Fibroblast of lung (primary cell): ENCODE measurements around the gene RASSF3. TPM values are rescaled to one million over a fixed set of nuclear protein-coding genes. Genes with fewer than 3 reads are reported as not detected.

Source experiments
- DNase-seq, 2 donors: peaks; one replicate each; pipeline versions ENCODE4 v3.0.0 to v3.0.0-alpha.2; 2010; ENCODE audit warnings: low read depth in 2 of 2
- H2AFZ ChIP-seq: 2 replicates; pipeline ENCODE4 v1.5.1; 2012; ENCODE audit warnings: low read length, control low read depth, inconsistent platforms
- H3K27ac ChIP-seq: 2 replicates; pipeline ENCODE4 v1.5.1; 2011; ENCODE audit warnings: low read length, control low read depth; ENCODE audit not compliant: insufficient read depth
- H3K27me3 ChIP-seq: 2 replicates; pipeline ENCODE4 v1.5.1; 2011; ENCODE audit warnings: mild to moderate bottlenecking, low read length; ENCODE audit not compliant: control insufficient read depth, insufficient read depth
- H3K36me3 ChIP-seq: 2 replicates; pipeline ENCODE4 v1.5.1; 2011; ENCODE audit warnings: low read length; ENCODE audit not compliant: control insufficient read depth, insufficient read depth
- H3K4me1 ChIP-seq: 2 replicates; pipeline ENCODE4 v1.5.1; 2011; ENCODE audit warnings: low read length; ENCODE audit not compliant: control insufficient read depth, insufficient read depth; ENCODE audit errors: extremely low read depth
- H3K4me2 ChIP-seq: 2 replicates; pipeline ENCODE4 v1.5.1; 2011; ENCODE audit warnings: low read length, control low read depth; ENCODE audit not compliant: insufficient read depth; ENCODE audit errors: extremely low read depth
- H3K4me3 ChIP-seq, 4 experiments: fragments of 200-600 bp in 1 of 4; sonication (generic) in 1 of 4; replicated peaks in 1 of 4; 2 replicates each; pipeline ENCODE4 v1.5.1; 2011 to 2016; ENCODE audit warnings: low read length in 4 of 4, low read depth in 3 of 4, mild to moderate bottlenecking in 3 of 4, control low read depth in 2 of 4, inconsistent platforms in 1 of 4, mixed read lengths in 1 of 4; ENCODE audit not compliant: insufficient read depth in 1 of 4; ENCODE audit errors: control extremely low read depth in 1 of 4
- H3K79me2 ChIP-seq: 2 replicates; pipeline ENCODE4 v1.5.1; 2012; ENCODE audit warnings: mild to moderate bottlenecking, low read length, inconsistent platforms; ENCODE audit not compliant: control insufficient read depth, insufficient read depth
- H3K9ac ChIP-seq: 2 replicates; pipeline ENCODE4 v1.5.1; 2011; ENCODE audit warnings: mild to moderate bottlenecking, low read length, control low read depth; ENCODE audit not compliant: insufficient read depth
- H3K9me3 ChIP-seq: 2 replicates; pipeline ENCODE4 v1.5.1; 2012; ENCODE audit warnings: low read depth, low read length; ENCODE audit not compliant: control insufficient read depth, insufficient read depth
- H4K20me1 ChIP-seq: 2 replicates; pipeline ENCODE4 v1.5.1; 2011; ENCODE audit warnings: low read length; ENCODE audit not compliant: control insufficient read depth, insufficient read depth; ENCODE audit errors: extremely low read depth
- CTCF ChIP-seq, 2 donors: IDR thresholded peaks in 1 of 2; conservative IDR thresholded peaks in 1 of 2; 1 replicate in 1 of 2; 2 replicates in 1 of 2; pipeline ENCODE4 v1.5.1; 2011 to 2012; ENCODE audit warnings: low read length in 2 of 2, control low read depth in 1 of 2, inconsistent platforms in 1 of 2, low read depth in 1 of 2, mild to moderate bottlenecking in 1 of 2
- EZH2 ChIP-seq: IDR thresholded peaks from 2 replicates; pipeline ENCODE4 v1.5.1; 2012; ENCODE audit warnings: low read length, control low read depth, mild to moderate bottlenecking; ENCODE audit errors: missing control alignments
- polyA plus RNA-seq, 2 donors: library from polyadenylated mRNA; depleted of rRNA in 1 of 2; stranded (reverse) in 1 of 2; unstranded in 1 of 2; fragments of >200 nt; gene quantifications; 2 replicates each; pipeline ENCODE4 v1.2.1, GENCODE V29; 2011 to 2012; ENCODE audit warnings: missing spikeins in 1 of 2
- total RNA-seq: library from RNA; depleted of rRNA; stranded (reverse); fragments of >200 nt; gene quantifications from 2 replicates; pipeline ENCODE4 v1.2.1, GENCODE V29; 2014

The RASSF3 gene
- total and polyA plus RNA-seq, 2 donors (not counting 1 experiment from before 2014, with no cell fraction given) = 37.7 to 45.9 TPM

GRCh38 chr12:64568298-64568697 is 42.0 kb upstream of the RASSF3 start:
- no peaks in the 10 kb centered on the region for H3K79me2 ChIP-seq
- no peak for DNase-seq
- no peak overlapping the region for H3K4me2 ChIP-seq
- TF ChIP-seq CTCF (conservative IDR thresholded peaks at IDR 0.05 in 1 of 2, IDR thresholded peaks at IDR 0.05 in 1 of 2; ENCODE audit: low read depth in 1 of 2, low read length in 2 of 2) (no peak), EZH2 (no peak)
- no peaks in the 10 kb centered on the region for H3K4me1 ChIP-seq
- H3K27ac ChIP-seq = no peak overlapping the region
- H4K20me1 ChIP-seq = no peaks in the 10 kb centered on the region
- H3K9ac ChIP-seq = no peak overlapping the region
- H3K9me3 ChIP-seq = no peaks in the 10 kb centered on the region
- no peak overlapping the region for H2AFZ ChIP-seq
- no peak overlapping the region for H3K4me3 ChIP-seq
- no peaks in the 10 kb centered on the region for H3K27me3 ChIP-seq
- no peaks in the 10 kb centered on the region for H3K36me3 ChIP-seq

- TF ChIP-seq EZH2 = no peak
- TF ChIP-seq CTCF (conservative IDR thresholded peaks at IDR 0.05 in 1 of 2, IDR thresholded peaks at IDR 0.05 in 1 of 2; ENCODE audit: low read depth in 1 of 2, low read length in 2 of 2) = no peak
- Histone ChIP-seq H3K9ac (no peak overlapping the region), H4K20me1 (no peaks in the 10 kb centered on the region), H3K27me3 (no peaks in the 10 kb centered on the region), H3K4me1 (no peaks in the 10 kb centered on the region), H3K4me2 (no peak overlapping the region), H2AFZ (no peak overlapping the region), H3K27ac (no peak overlapping the region), H3K36me3 (no peaks in the 10 kb centered on the region), H3K79me2 (no peaks in the 10 kb centered on the region), H3K4me3 (no peak overlapping the region), H3K9me3 (no peaks in the 10 kb centered on the region)
- DNase-seq = peak in 1 of 2 donors; percentile 50
These were observed 40.2 kb upstream of the RASSF3 start for GRCh38 chr12:64569923-64570691.

GRCh38 chr12:64571411-64571810 is 38.9 kb upstream of the RASSF3 start:
- no peak for DNase-seq
- Histone ChIP-seq H3K4me3 (no peak overlapping the region), H3K9me3 (no peaks in the 10 kb centered on the region), H4K20me1 (no peaks in the 10 kb centered on the region), H3K36me3 (no peaks in the 10 kb centered on the region), H2AFZ (no peak overlapping the region), H3K79me2 (no peaks in the 10 kb centered on the region), H3K4me1 (no peaks in the 10 kb centered on the region), H3K4me2 (no peak overlapping the region), H3K27ac (no peak overlapping the region), H3K27me3 (no peaks in the 10 kb centered on the region), H3K9ac (no peak overlapping the region)
- TF ChIP-seq EZH2 (no peak), CTCF (conservative IDR thresholded peaks at IDR 0.05 in 1 of 2, IDR thresholded peaks at IDR 0.05 in 1 of 2; ENCODE audit: low read depth in 1 of 2, low read length in 2 of 2) (no peak)
